Hematopoietic multipotent progenitor cell treated with erythropoietin and hydrocortisone succinate and interleukin-3 and kit ligand, for 8 days (in vitro differentiated cells): ENCODE results near the gene ACER3.
"Not testable (repeated sequence)": the region's sequence is repeated elsewhere in the genome, so short reads cannot be mapped to it uniquely, and the experiment has no call there.

ENCODE experiments used
- DNase-seq: peaks from one replicate; pipeline ENCODE4 v3.0.0-alpha.2; 2015

ACER3 gene

DNA sequence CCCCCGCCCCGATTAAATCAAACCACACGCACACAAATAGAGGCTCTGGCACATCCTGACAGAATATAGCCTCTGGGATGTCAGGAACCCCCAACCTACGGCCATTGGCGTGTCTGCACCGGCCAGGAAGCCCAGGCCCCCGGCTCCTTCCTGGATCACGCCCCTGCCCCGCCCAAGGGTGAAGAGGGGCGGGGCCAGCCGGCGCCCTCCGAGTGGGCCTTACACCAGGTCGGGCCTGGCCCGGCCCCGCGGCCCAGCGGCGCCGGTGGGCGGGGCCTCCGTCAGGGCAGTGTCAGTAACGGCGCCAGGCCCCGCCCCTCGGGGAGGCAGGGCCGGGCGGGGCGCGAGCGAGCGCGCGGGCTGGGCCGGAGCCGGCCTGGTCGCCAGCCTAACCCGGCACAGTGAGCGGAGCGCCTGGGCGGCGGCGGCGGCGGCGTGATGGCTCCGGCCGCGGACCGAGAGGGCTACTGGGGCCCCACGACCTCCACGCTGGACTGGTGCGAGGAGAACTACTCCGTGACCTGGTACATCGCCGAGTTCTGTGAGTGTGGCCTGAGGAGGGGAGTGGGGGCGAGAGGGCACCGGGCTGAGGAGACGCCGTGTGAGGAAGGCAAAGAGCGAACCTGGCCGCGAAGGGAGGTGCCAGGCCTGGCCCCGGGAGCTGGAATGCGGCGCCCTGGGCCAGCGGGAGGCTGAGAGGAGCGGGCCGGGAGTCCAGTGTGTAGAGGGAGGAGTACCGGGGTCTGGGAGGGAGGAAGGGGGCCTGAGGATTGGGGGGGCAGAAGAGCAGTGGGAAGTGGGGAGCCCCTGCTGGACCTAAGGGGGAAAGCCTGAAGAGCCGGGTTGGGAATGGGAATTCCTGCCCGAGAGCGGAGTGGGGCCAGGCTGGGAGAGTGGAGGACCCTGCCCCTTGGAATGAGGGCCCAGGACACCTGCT is at the start of gene ACER3:
Gene ACER3, plus strand, starts transcription at position 380 of the 937 bp plus-strand sequence. Its CDS starts 59 bp downstream, at position 439.
- peak; percentile 90 for DNase-seq

DNA sequence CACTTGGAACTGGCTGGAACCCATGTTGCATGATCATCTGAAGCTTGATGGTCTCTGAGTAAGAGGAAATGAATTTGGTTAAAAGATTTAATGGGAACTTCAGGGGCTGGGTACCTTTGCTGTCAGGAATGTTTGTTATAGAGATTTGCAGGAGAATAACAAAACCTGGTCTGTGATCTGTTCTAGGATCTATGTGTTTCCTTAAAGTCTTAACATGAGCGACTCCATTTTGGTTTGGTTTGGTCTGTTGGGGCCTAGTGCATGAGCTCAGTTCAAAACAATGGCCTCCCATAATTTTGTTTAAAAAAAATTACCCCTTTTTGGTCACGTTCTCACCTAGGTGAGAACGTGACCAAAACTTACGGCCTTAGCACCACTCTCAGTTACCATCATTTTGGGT is 49.5 kb upstream of the ACER3 start:
- DNase-seq, result no peak

DNA sequence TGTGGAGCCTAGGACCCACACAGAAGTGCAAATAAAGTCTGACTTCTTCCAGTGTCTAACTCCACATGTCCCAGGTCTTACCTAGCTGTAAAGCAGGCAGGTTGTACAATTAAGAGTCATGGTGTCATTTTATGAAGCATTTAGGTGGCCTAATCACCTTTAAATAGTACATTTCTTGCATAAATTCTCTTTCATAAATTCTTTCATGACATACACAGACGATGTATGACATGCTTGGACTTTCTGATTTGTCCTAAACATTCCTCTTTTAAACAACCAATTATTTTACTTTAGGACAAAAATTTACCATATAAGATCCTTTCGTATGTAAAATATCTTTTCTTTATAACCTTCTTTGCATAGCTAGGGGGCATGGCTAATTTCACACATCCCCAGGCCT is 46.3 kb upstream of the ACER3 start:
- no peak for DNase-seq

DNA sequence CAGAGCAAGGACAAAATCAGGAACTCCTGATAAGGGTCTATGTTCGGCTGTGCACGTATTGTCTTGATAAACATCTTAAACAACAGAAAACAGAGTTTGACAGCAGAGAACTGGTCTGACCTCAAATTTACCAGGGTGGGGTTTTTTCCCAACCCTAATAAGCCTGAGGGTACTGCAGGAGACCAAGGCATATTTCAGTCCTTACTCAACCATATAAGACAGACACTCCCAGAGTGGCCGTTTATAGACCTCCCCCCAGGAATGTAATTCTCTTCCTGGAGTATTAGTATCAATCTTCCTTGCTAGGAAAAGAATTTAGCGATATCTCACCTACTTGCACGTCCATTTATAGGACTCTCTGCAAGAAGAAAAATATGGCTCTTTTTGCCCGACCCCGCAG is 45.0 kb upstream of the ACER3 start:
- not testable (repeated sequence) for DNase-seq

DNA sequence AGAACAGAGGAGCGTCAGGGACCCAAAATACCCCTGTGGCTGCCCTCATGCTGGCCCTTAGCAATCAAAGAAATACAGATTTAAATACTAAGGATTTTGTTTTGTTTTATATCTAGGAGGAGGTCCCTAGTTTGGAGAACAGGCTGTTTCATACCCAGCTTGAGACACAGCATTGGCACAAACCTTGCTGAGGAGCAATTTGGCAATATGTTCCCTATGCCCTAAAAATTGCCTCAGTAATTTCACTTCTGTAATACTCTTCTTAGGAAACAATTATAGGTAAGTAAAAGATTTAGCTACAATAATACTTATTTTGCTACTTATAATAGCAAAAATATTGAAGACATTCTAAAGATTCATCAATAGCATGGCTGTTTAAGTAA is 40.5 kb upstream of the ACER3 start:
- no peak for DNase-seq

DNA sequence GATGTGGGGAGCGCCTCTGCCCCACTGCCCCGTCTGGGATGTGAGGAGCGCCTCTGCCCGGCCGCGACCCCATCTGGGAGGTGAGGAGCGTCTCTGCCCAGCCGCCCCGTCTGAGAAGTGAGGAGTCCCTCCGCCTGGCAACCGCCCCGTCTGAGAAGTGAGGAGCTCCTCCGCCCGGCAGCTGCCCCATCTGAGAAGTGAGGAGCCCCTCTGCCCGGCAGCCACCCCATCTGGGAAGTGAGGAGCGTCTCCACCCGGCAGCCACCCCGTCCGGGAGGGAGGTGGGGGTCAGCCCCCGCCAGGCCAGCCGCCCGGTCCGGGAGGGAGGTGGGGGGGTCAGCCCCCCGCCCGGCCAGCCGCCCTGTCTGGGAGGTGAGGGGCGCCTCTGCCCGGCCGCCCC is 39.3 kb upstream of the ACER3 start:
- DNase-seq, result not testable (repeated sequence)

DNA sequence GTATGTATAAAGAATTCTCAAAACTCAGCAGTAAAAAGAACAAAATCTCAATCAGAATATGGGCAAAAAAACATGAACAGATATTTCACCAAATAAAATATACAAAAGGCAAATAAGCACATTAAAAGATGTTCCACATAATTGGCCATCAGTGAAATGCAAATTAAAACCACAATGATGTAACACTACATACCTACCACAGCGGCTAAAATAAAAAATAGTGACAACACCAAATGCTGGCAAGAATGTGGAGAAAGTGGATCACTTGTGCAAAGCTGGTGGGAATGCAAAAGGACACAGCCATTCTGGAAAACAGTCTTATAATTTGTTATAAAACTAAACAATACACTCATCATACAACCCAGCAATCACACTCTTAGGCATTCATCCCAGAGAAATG is 38.3 kb upstream of the ACER3 start:
- no peak for DNase-seq

DNA sequence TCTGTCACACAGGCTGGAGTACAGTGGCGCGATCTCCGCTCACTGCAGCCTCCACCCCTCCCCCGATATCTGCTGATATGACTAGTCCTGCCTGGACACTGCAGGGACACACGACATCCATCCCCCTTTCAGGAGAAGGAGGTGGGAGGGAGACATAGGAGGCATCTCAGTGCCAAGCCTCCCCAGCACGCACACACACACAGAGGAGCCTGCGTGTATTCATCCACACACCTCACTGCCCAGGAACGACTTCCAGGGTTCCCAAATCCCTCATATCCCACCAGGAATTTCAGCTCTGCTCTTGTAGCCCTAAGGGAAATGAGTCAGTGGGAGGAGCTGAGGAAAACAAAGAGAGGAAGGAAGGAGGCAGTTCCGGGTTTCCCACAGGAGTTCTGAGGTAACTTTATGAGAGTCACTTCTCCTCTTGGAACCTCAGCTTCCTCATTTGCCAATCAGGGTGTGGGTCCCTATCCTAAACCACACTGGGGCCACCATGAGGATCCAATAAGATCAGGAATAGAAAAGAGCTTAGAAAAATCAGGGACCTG is 37.2 kb upstream of the ACER3 start:
- DNase-seq, result no peak

DNA sequence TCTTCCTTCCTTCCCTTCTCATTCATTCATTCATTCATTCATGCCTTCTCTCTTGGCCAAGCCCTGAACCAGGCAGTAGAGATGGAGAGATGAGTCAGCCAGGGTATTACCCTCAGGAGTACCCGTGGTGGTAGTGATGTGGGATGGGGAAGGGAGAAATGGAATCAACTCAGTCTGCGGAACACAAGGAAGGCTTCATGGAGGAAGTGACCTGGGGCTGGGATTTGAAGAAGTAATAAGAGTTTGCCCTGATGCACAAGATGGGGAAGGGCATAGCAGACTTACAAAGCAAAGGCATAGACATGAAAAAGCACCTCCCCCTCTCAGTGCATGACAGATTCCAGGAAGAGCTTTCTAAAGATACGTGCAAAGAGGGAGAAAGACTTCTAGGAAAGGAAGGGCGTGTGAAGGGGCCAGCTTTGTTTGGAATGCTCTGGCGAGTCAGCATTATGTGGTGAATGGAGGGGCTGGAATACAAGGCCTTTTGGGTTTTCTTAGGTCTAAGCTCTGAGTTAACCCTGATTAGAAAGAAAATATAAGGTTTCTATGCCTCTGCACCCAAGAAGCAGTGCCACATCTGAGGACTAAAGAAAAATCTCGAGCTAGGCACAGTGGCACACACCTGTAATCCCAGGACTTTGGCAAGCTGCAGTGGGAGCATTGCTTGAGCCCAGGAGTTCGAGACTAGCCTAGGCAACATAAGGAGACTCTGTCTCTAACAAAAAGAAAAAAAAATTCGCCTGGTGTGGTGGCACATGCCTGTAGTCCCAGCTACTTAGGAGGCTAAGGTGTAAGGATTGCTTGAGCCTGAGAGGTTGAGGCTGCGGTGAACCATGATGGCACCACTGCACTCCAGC is 36.4 kb upstream of the ACER3 start:
- DNase-seq, result peak; percentile 79

DNA sequence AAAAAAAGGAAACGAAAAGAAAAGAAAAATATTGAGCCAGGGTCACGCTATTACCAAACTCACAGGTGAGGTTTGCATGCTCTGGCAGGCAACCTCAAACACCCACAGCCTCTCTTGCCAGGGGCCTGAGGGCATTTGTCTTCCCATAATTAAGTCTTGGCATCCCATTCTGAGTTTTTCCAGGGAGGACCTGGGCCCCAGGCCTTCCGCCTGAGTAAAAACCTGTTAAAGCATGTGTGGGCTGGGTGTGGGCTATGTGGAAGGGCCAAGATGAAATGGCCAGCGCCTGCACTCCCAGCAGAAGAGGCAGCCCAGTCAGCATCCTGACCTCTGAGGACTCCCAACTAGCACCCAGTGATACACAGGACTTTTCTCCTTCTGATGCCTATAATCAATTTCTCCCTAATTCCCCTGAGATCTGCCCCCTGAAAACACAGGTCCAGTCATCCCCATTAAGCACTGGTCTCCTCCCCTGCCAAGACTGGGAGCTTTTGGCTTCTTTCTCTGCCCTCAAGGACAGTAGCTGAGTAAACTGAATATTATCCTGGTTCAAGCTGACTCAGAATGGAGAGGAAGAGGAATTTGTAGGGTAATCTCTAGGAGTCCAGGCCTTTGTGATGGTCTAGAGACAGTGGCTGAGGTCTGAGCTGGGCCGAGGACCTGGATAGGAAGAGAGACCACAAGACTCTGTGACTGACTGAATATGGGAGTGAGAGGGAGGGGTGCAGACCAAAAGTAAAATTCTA is 35.6 kb upstream of the ACER3 start:
- no peak for DNase-seq

DNA sequence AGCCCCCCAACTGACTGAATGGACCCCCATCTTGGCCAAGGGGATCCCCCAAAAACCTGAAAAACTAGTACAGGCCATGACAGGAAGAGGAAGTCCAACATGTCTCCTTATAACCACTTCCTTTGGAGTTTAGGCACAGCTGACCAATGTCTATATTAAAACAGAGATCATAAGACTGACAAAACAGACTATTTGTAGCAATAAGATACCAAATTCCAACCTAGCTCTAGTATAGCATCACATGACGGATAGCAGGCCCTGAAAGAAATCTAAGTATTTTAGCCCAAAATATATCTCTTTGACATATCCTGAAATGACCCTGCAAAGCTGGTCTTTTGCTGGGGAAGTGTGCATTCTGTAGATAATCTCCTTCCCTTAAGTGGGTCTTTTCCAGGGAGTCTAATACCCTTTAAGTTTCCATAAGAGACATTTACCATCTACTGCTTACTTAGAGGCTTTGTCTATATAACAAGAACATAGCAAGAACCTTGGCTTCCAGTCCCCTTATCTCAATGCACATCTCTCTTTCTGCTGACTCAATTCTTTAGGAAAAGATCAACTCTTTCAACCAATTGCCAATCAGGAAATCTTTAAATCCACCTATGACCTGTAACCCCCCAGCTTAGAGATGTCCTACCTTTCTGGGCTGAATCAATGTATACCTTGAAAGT is 34.9 kb upstream of the ACER3 start:
- peak; percentile 42 for DNase-seq

DNA sequence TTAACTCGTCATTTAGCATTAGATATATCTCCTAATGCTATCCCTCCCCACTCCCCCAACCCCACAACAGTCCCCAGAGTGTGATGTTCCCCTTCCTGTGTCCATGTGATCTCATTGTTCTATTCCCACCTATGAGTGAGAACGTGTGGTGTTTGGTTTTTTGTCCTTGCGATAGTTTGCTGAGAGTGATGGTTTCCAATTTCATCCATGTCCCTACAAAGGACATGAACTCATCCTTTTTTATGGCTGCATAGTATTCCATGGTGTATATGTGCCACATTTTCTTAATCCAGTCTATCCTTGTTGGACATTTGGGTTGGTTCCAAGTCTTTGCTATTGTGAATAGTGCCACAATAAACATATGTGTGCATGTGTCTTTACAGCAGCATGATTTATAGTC is 34.2 kb upstream of the ACER3 start:
- DNase-seq, result not testable (repeated sequence)

DNA sequence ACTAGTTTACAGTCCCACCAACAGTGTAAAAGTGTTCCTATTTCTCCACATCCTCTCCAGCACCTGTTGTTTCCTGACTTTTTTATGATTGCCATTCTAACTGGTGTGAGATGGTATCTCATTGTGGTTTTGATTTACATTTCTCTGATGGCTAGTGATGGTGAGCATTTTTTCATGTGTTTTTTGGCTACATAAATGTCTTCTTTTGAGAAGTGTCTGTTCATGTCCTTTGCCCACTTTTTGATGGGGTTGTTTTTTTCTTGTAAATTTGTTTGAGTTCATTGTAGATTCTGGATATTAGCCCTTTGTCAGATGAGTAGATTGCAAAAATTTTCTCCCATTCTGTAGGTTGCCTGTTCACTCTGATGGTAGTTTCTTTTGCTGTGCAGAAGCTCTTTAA is 33.7 kb upstream of the ACER3 start:
- DNase-seq, result not testable (repeated sequence)

DNA sequence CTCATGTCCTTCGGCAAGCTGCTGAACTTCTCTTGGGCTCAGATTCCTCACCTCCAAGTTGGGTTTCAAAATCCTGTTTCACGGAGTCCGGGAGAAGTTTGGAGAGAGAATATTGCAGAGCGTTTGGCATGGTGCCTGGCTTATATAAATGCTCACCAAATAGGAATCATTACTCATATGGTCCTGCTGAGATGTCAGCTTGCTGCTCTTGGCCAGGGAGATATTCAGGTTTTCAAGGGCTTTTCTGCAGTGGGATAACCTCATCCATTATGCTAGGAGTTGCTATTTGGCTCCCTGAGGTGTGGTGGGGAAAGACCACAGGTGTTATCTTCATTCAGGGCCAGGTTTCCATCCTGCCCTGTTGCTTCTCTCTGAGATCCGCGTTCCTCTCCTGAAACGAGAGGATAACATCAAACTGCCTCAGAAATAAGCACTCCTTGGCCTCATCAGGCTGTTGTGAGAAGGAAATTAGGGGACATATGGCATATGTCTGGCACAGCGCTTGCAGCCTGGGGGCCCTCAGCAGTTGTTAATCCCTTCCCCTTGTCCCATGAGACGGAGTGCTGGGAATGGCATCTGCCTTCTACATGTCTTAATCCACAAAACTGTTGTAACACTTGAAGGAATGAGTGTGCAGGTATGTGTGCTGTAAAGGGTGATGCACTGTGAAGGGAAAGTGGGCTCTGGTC is 29.9 kb upstream of the ACER3 start:
- no peak for DNase-seq

DNA sequence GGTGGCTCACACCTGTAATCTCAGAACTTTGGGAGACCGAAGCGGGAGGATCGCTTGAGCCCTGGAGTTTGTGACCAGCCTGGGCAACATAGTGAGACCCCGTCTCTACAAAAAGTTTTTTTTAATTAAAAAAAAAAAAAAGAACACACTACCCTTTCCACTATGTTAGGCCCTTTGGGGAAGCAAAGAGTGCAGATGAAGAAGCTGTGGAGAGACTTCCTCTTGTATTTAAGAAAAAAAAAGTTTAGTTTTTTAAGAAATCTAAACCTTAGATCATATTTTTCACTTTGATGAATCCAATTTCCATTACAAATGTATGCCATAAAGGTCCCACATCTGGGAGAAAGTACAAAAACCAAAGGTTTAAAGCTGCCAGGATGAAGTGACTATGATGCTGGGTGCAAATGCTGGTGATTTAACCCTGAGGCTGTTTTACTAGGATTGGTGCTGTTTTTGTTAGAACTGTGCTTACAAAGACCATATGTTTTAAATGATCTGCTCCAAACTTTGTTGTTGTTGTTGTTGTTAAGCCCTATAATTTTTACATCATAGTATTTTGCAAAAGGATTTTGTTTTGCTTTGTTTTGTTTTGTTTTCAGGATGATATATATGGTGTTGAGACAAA is 28.9 kb upstream of the ACER3 start:
- no peak for DNase-seq

DNA sequence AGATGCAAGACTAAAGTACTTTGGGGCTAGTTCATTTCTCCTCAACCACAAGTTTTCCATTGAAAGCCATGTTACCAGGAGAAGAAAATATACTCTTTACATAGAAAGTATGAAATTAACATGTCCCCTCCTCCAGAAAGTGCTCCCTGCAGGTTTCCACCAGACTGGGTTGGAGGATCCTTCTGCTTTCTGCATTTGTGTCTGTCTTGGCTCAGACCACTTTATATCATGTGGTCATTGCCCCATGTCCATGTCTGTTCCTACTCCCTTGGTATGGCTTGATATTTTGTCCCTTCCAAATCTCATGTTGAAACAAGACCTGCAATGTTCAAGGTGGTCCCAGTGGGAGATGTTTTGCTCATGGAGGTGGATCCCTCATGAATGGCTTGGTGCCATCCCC is 28.4 kb upstream of the ACER3 start:
- no peak for DNase-seq

DNA sequence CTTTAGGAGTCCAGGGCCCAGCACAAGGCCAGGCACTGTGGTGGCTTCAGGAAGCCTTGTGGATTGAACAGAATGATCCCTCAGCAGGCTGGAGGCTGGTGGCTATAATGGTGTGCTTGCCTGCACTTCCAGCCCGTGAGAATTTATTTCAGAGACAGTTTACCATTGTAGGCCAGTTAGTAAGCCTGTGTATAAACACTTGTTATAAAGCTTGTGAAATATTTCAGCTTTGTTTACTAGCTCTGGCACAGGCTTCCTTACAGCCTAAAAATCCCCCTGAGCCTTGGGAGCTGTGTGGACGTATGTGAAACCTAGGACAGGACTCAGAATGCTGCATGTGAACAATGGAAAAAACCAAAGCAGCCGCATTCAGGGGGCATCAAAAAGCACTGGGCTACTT is 26.6 kb upstream of the ACER3 start:
- no peak for DNase-seq

DNA sequence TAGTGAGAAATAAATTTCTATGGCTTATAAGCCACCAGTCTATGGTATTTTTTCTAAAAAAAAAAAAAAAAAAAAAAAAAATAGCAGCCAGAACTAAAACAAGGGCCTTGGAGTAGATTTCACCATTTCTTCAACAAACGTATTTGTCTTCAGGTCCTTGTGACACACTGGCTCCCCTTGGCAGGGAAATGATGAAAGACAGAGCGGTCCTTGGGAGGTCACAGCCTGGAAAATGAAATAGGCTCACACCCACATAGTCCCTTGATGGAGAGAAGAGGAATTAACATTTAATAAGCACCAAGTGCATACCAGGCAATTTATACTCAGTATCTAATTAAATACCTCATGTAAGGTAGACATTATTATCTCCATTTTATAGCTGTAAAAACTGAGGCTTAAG is 25.7 kb upstream of the ACER3 start:
- no peak for DNase-seq

DNA sequence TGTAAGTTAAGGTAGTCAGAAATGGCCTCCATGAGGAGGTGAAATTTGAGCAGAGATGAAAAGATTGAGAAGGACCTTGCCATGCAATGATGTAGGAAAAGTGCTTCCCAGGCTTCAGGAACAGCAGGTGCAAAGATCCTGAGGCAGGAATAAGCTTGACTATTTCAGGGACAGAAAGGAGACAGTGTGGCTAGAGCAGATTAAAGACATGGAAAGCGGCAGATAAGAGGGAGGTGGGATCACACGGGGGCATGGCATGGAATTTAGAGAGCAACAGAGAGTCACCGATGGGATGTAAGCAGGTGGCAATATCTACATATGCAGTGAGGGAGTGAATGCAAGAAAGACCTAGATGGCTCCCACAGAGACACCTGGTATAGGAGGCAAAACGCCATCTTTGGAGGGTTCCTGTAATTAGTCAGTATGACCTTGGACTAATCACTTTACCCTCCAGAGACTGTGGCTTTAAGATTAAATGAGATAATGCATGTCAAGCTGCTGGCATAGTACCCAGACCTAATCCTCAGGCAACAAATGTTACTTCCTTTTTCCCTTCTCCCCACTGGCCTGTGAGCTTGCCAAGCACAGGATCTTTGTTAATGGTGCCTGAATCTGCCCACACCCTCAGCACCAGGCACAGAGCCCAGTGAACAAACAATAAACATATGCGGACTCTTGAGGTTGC is 24.6 kb upstream of the ACER3 start:
- peak; percentile 90 for DNase-seq

DNA sequence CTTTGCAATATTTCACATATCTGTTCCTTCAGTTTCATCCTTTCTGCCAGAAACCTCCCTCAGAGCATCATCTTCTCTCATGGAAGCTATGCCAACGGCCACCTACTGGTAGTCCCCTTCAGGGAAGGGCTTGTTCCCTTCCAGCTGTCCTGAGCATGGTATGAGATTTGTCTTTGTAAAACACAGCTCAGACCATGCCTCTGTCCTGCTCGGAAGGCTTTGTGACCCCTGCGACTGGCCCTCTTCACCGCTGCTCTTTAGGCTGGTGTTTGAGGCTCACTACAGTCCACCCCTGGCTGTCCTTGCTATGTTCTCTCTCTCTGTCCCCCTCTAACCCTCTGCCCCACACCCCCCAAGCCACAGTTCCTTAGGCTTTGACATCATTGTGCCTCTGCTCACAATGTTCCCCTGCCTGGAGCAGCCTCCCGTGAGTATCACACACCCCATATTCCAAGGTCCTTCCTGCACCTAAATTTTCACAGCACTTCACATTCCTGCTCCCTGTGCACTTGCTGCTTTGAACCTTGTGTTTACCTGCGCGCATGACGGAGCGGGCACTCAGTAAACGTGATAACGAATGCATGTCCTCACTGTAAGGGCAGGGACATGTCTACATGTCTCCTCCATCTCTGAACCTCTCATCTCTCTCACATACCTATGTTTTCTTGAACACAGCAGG is 24.0 kb upstream of the ACER3 start:
- no peak for DNase-seq
